SK-N-MC (cell line): ENCODE data around the gene ZNF230.

Experiments
- EZH2 ChIP-seq: fragments of 200-600 bp; sonication (generic); IDR thresholded peaks from one replicate; pipeline ENCODE4 v1.6.1; 2017; ENCODE audit warnings: antibody characterized with exemption
- FOXP2 ChIP-seq: optimal IDR thresholded peaks from 2 replicates; pipeline ENCODE3; 2011; ENCODE audit warnings: mild to moderate bottlenecking, moderate library complexity; ENCODE audit not compliant: insufficient read depth; ENCODE audit errors: extremely low read length, control extremely low read depth
- POLR2AphosphoS5 ChIP-seq: IDR thresholded peaks from 2 replicates; pipeline ENCODE4 v1.6.1; 2012; ENCODE audit warnings: mild to moderate bottlenecking, low read depth, low read length, borderline replicate concordance

GRCh38 chr19:43960411-43960810, 42.3 kb upstream of the ZNF230 start:
- no peak for TF ChIP-seq POLR2AphosphoS5
- no peak for TF ChIP-seq EZH2
- TF ChIP-seq FOXP2: no peak
